Esophagus muscularis mucosa (tissue), 3 donors: ENCODE results near the gene KCNJ5.

ENCODE experiments used
- POLR2A ChIP-seq: fragments of 450-650 bp; IDR thresholded peaks from one replicate; pipeline ENCODE4 v1.6.1; 2017; ENCODE audit warnings: antibody characterized with exemption, moderate library complexity, mild to moderate bottlenecking, low read depth
- TF ChIP-seq, protein P1 (sequence below), 3 experiments: fragments of 200-600 bp in 2 of 3; fragments of 450-650 bp in 1 of 3; sonication (generic) in 2 of 3; IDR thresholded peaks; one replicate each; pipeline ENCODE4 v1.5.1; 2017 to 2019; ENCODE audit warnings: antibody characterized with exemption in 3 of 3, mild to moderate bottlenecking in 2 of 3, moderate library complexity in 1 of 3

- no peak for TF ChIP-seq POLR2A
- TF ChIP-seq, protein P1, sequence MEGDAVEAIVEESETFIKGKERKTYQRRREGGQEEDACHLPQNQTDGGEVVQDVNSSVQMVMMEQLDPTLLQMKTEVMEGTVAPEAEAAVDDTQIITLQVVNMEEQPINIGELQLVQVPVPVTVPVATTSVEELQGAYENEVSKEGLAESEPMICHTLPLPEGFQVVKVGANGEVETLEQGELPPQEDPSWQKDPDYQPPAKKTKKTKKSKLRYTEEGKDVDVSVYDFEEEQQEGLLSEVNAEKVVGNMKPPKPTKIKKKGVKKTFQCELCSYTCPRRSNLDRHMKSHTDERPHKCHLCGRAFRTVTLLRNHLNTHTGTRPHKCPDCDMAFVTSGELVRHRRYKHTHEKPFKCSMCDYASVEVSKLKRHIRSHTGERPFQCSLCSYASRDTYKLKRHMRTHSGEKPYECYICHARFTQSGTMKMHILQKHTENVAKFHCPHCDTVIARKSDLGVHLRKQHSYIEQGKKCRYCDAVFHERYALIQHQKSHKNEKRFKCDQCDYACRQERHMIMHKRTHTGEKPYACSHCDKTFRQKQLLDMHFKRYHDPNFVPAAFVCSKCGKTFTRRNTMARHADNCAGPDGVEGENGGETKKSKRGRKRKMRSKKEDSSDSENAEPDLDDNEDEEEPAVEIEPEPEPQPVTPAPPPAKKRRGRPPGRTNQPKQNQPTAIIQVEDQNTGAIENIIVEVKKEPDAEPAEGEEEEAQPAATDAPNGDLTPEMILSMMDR (IDR thresholded peaks at IDR 0.05): no peak
Measured at GRCh38 chr11:128953151-128953550, 62.0 kb downstream of the KCNJ5 start.
